H9 (cell line): ENCODE measurements around the gene PCDHB10. TPM values are rescaled to one million over a fixed set of nuclear protein-coding genes. Genes with fewer than 3 reads are reported as not detected.
"Not testable (repeated sequence)": the region's sequence is repeated elsewhere in the genome, so short reads cannot be mapped to it uniquely, and the experiment has no call there.

ENCODE experiments used
- DNase-seq: peaks from one replicate; pipeline ENCODE4 v3.0.0-alpha.2; 2017
- H2AFZ ChIP-seq: one replicate; pipeline ENCODE4 v1.6.1; 2013; ENCODE audit warnings: mild to moderate bottlenecking, low read length, control low read depth, moderate library complexity
- H2AK5ac ChIP-seq: 2 replicates; pipeline ENCODE4 v1.6.1; 2013; ENCODE audit warnings: low read length, control low read depth, mixed read lengths; ENCODE audit not compliant: insufficient read length
- H2BK120ac ChIP-seq: one replicate; pipeline ENCODE4 v1.6.1; 2013; ENCODE audit warnings: low read depth, mild to moderate bottlenecking, low read length, control low read depth, inconsistent platforms; ENCODE audit not compliant: poor library complexity, severe bottlenecking
- H2BK12ac ChIP-seq: 2 replicates; pipeline ENCODE4 v1.6.1; 2013; ENCODE audit warnings: low read length, control low read depth, mixed read lengths, low read depth; ENCODE audit not compliant: insufficient read length
- H2BK15ac ChIP-seq: 2 replicates; pipeline ENCODE4 v1.6.1; 2013; ENCODE audit warnings: low read depth, low read length, control low read depth
- H2BK20ac ChIP-seq: one replicate; pipeline ENCODE4 v1.6.1; 2013; ENCODE audit warnings: low read depth, mild to moderate bottlenecking, low read length, control low read depth, inconsistent platforms; ENCODE audit not compliant: poor library complexity, severe bottlenecking
- H2BK5ac ChIP-seq: 2 replicates; pipeline ENCODE4 v1.6.1; 2013; ENCODE audit warnings: low read length, control low read depth, mixed read lengths; ENCODE audit not compliant: insufficient read length
- H3K14ac ChIP-seq: 2 replicates; pipeline ENCODE4 v1.6.1; 2013; ENCODE audit warnings: low read length, control low read depth; ENCODE audit not compliant: insufficient read depth
- H3K18ac ChIP-seq: 2 replicates; pipeline ENCODE4 v1.6.1; 2013; ENCODE audit warnings: low read depth, mild to moderate bottlenecking, mixed read lengths, low read length, control low read depth; ENCODE audit not compliant: insufficient read length
- H3K23ac ChIP-seq: 2 replicates; pipeline ENCODE4 v1.6.1; 2013; ENCODE audit warnings: low read length, control low read depth, mixed read lengths, low read depth; ENCODE audit not compliant: insufficient read length
- H3K23me2 ChIP-seq: 2 replicates; pipeline ENCODE4 v1.6.1; 2013; ENCODE audit warnings: low read depth, mild to moderate bottlenecking, mixed read lengths, low read length, control low read depth; ENCODE audit not compliant: insufficient read length, poor library complexity, severe bottlenecking
- H3K27ac ChIP-seq: 2 replicates; pipeline ENCODE4 v1.5.1; 2013; ENCODE audit warnings: low read length, control low read depth, mixed read lengths, low read depth; ENCODE audit not compliant: insufficient read length
- H3K27me3 ChIP-seq: 2 replicates; pipeline ENCODE4 v1.6.1; 2013; ENCODE audit warnings: low read length, control low read depth, inconsistent platforms; ENCODE audit not compliant: insufficient read depth
- H3K4ac ChIP-seq: 2 replicates; pipeline ENCODE4 v1.6.1; 2013; ENCODE audit warnings: low read depth, mild to moderate bottlenecking, control low read depth, inconsistent platforms, low read length, moderate library complexity
- H3K4me1 ChIP-seq: 2 replicates; pipeline ENCODE4 v1.6.1; 2013; ENCODE audit warnings: low read length, control low read depth, inconsistent platforms; ENCODE audit not compliant: insufficient read depth
- H3K4me2 ChIP-seq: 2 replicates; pipeline ENCODE4 v1.6.1; 2013; ENCODE audit warnings: low read length, control low read depth, mixed read lengths; ENCODE audit not compliant: insufficient read length, insufficient read depth
- H3K56ac ChIP-seq: 2 replicates; pipeline ENCODE4 v1.6.1; 2013; ENCODE audit warnings: low read depth, mild to moderate bottlenecking, mixed read lengths, low read length, control low read depth; ENCODE audit not compliant: insufficient read length
- H3K79me1 ChIP-seq: 2 replicates; pipeline ENCODE4 v1.6.1; 2013; ENCODE audit warnings: low read depth, mild to moderate bottlenecking, moderate library complexity, low read length, control low read depth, inconsistent platforms; ENCODE audit not compliant: insufficient read depth, poor library complexity, severe bottlenecking
- H3K79me2 ChIP-seq: 2 replicates; pipeline ENCODE4 v1.6.1; 2013; ENCODE audit warnings: low read length, control low read depth, inconsistent platforms; ENCODE audit not compliant: insufficient read depth
- H3K9ac ChIP-seq: 2 replicates; pipeline ENCODE4 v1.6.1; 2013; ENCODE audit warnings: low read length, control low read depth, mixed read lengths; ENCODE audit not compliant: insufficient read length; ENCODE audit errors: extremely low read depth
- H3K9me3 ChIP-seq: one replicate; pipeline ENCODE4 v1.6.1; 2013; ENCODE audit warnings: low read depth, low read length, inconsistent platforms; ENCODE audit not compliant: control insufficient read depth
- H3T11ph ChIP-seq: one replicate; pipeline ENCODE4 v1.6.1; 2013; ENCODE audit warnings: mild to moderate bottlenecking, low read length, control low read depth, inconsistent platforms
- H4K20me1 ChIP-seq: one replicate; pipeline ENCODE4 v1.6.1; 2013; ENCODE audit not compliant: control insufficient read depth, insufficient read length, insufficient read depth
- H4K5ac ChIP-seq: 2 replicates; pipeline ENCODE4 v1.6.1; 2013; ENCODE audit warnings: low read depth, mild to moderate bottlenecking, mixed read lengths, low read length, control low read depth; ENCODE audit not compliant: insufficient read length
- H4K8ac ChIP-seq: replicated peaks from 2 replicates; pipeline ENCODE4 v1.6.1; 2013; ENCODE audit warnings: low read length, control low read depth, mixed read lengths, low read depth; ENCODE audit not compliant: insufficient read length
- H4K91ac ChIP-seq: 2 replicates; pipeline ENCODE4 v1.6.1; 2013; ENCODE audit warnings: low read depth, mild to moderate bottlenecking, moderate library complexity, mixed read lengths, low read length, control low read depth; ENCODE audit not compliant: insufficient read length
- H3K27ac Mint-ChIP-seq, 3 experiments: 2 replicates in 2 of 3; 3 replicates in 1 of 3; pipeline ENCODE4 v1.8.0; 2020 to 2021; ENCODE audit warnings: mixed read lengths in 3 of 3, mild to moderate bottlenecking in 1 of 3, moderate library complexity in 1 of 3
- H3K27me3 Mint-ChIP-seq: 2 replicates; pipeline ENCODE4 v1.8.0; 2021; ENCODE audit warnings: low read depth, mild to moderate bottlenecking, moderate library complexity, mixed read lengths
- H3K36me3 Mint-ChIP-seq, 3 experiments: 2 replicates in 2 of 3; 3 replicates in 1 of 3; pipeline ENCODE4 v1.8.0; 2020 to 2021; ENCODE audit warnings: low read depth in 3 of 3, mixed read lengths in 3 of 3; ENCODE audit not compliant: insufficient read depth in 1 of 3
- H3K4me1 Mint-ChIP-seq, 2 experiments: 2 replicates each; pipeline ENCODE4 v1.8.0; 2020; ENCODE audit warnings: mixed read lengths in 2 of 2
- H3K4me3 Mint-ChIP-seq, 2 experiments: 2 replicates in 1 of 2; 3 replicates in 1 of 2; pipeline ENCODE4 v1.8.0; 2020 to 2021; ENCODE audit warnings: mild to moderate bottlenecking in 2 of 2, mixed read lengths in 2 of 2, moderate library complexity in 1 of 2
- H3K9me3 Mint-ChIP-seq, 2 experiments: 2 replicates in 1 of 2; 3 replicates in 1 of 2; pipeline ENCODE4 v1.8.0; 2020; ENCODE audit warnings: mild to moderate bottlenecking in 2 of 2, mixed read lengths in 2 of 2, moderate library complexity in 1 of 2
- WGBS: extraction: QIAGEN DNeasy Blood & Tissue Kit; methylation state at CpG from one replicate; pipeline ENCODE4 v1.1.7; 2013; ENCODE audit warnings: missing lambda C conversion rate, low lambda C conversion rate, mixed read lengths; ENCODE audit not compliant: insufficient read length; ENCODE audit errors: extremely low coverage; 5-methylcytosine and 5-hydroxymethylcytosine counted together
- total RNA-seq: library from RNA; stranded (reverse); gene quantifications from 2 replicates; pipeline ENCODE4 v1.2.1, GENCODE V29; 2021

The PCDHB10 gene
- total RNA-seq, 1 experiment from 2014 or later, result 1.6 TPM

DNA sequence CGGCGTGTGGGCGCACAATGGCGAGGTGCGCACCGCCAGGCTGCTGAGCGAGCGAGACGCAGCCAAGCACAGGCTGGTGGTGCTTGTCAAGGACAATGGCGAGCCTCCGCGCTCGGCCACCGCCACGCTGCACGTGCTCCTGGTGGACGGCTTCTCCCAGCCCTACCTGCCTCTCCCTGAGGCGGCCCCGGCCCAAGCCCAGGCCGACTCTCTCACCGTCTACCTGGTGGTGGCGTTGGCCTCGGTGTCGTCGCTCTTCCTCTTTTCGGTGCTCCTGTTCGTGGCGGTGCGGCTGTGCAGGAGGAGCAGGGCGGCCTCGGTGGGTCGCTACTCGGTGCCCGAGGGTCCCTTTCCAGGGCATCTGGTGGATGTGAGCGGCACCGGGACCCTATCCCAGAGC is 40.1 kb upstream of the PCDHB10 start:
- H3K79me1 ChIP-seq, H3K27ac ChIP-seq, H3K4me3 Mint-ChIP-seq, H2BK20ac ChIP-seq, H3T11ph ChIP-seq, H4K5ac ChIP-seq, H3K14ac ChIP-seq, H4K20me1 ChIP-seq, H2BK12ac ChIP-seq, H3K23me2 ChIP-seq, H4K91ac ChIP-seq, H3K9ac ChIP-seq, H3K23ac ChIP-seq, H3K4me2 ChIP-seq, H3K4me1 Mint-ChIP-seq, H3K4me1 ChIP-seq, H3K56ac ChIP-seq, H2BK15ac ChIP-seq, H3K27ac Mint-ChIP-seq, H2BK5ac ChIP-seq, H2AFZ ChIP-seq, H2BK120ac ChIP-seq, H4K8ac ChIP-seq, H3K18ac ChIP-seq, DNase-seq, H3K27me3 ChIP-seq, H3K4ac ChIP-seq, H3K79me2 ChIP-seq, H3K9me3 ChIP-seq, H2AK5ac ChIP-seq, H3K27me3 Mint-ChIP-seq: not testable (repeated sequence)
- no CpG with 5 or more reads among the region's 36 CpGs for WGBS
- Mint-ChIP-seq H3K9me3 (peaks cover 37 to 40% of the 10 kb centered on the region in 2 experiments), H3K36me3 (peaks cover 1 to 27% (median 5%) of the 10 kb centered on the region in 3 experiments; a peak in 5 of 7 replicates)
